Astrocyte (in vitro differentiated cells and primary cell): ENCODE results near the gene YES1.

Experiments
- CTCF ChIP-seq: IDR thresholded peaks from 2 replicates; pipeline ENCODE4 v1.5.1; 2011; ENCODE audit warnings: low read depth, mild to moderate bottlenecking, inconsistent platforms, low read length, moderate library complexity; ENCODE audit not compliant: insufficient read depth
- EZH2 ChIP-seq: IDR thresholded peaks from 2 replicates; pipeline ENCODE4 v1.6.1; 2012; ENCODE audit warnings: mild to moderate bottlenecking, low read length, inconsistent platforms; ENCODE audit not compliant: insufficient read depth

GRCh38 chr18:712401-713134 is 99.5 kb downstream of the YES1 start, which contains the start of gene ENOSF1:
- TF ChIP-seq EZH2 (no peak), CTCF (peak; percentile 44)
